ENCODE data around the gene DYNLT2. TPM values are rescaled to one million over a fixed set of nuclear protein-coding genes. Genes with fewer than 3 reads are reported as not detected.

DYNLT2 gene
- total and polyA plus RNA-seq, 2 of the 13 experiments (the other 11 are each of a cell fraction or from before 2014, with no cell fraction given) = 2.1 to 4.3 TPM

DNA sequence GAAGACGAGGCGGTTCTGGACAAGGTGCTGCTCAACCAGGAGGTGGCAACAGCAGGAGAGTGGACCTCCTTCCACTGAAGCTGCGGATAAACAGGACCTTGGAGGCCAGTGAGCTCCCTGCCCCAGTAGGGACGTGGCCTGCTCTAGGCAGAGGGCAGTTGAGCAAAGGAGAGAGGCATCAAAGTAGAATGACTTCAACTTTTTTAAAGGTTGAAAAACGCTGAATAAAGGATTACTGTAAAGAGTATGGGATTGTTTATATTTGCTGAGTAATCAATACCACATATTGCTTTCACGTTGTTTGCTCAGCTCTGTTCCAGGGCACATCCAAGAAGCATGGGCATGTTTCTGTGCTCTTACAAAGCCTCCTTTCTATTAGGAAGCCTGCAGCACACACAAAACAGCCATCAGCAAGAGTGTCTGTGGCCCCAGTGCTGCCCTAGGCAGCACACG is 48.1 kb upstream of the DYNLT2 start (continued):
- TF ChIP-seq HOXA7 (CRISPR knock-in tag; IDR thresholded peaks at IDR 0.05) = no peak
- no peak for TF ChIP-seq DPF2 (CRISPR knock-in tag; IDR thresholded peaks at IDR 0.05; ENCODE audit: borderline replicate concordance, low read depth)
- no peak for TF ChIP-seq PRPF4 (IDR thresholded peaks at IDR 0.05; ENCODE audit: low read depth, low read length, poor library complexity, severe bottlenecking)
- TF ChIP-seq SIX1 (CRISPR knock-in tag; IDR thresholded peaks at IDR 0.05; ENCODE audit: borderline replicate concordance) = peak; percentile 96
- TF ChIP-seq ZNF792 (CRISPR knock-in tag; IDR thresholded peaks at IDR 0.05) = no peak
- TF ChIP-seq HIVEP1 (CRISPR knock-in tag; IDR thresholded peaks at IDR 0.05) = no peak
- TF ChIP-seq ZNF75D (CRISPR knock-in tag; IDR thresholded peaks at IDR 0.05; ENCODE audit: borderline replicate concordance) = no peak
- TF ChIP-seq, protein P1, sequence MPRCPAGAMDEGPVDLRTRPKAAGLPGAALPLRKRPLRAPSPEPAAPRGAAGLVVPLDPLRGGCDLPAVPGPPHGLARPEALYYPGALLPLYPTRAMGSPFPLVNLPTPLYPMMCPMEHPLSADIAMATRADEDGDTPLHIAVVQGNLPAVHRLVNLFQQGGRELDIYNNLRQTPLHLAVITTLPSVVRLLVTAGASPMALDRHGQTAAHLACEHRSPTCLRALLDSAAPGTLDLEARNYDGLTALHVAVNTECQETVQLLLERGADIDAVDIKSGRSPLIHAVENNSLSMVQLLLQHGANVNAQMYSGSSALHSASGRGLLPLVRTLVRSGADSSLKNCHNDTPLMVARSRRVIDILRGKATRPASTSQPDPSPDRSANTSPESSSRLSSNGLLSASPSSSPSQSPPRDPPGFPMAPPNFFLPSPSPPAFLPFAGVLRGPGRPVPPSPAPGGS (CRISPR knock-in tag; IDR thresholded peaks at IDR 0.05) = no peak
- TF ChIP-seq SNAI1 (CRISPR knock-in tag; IDR thresholded peaks at IDR 0.05; ENCODE audit: borderline replicate concordance) = no peak
- TF ChIP-seq ZFX (CRISPR knock-in tag; IDR thresholded peaks at IDR 0.05; ENCODE audit: low read depth) = peak; percentile 62
- no peak for TF ChIP-seq XBP1 (CRISPR knock-in tag; IDR thresholded peaks at IDR 0.05)
- TF ChIP-seq, protein P2, sequence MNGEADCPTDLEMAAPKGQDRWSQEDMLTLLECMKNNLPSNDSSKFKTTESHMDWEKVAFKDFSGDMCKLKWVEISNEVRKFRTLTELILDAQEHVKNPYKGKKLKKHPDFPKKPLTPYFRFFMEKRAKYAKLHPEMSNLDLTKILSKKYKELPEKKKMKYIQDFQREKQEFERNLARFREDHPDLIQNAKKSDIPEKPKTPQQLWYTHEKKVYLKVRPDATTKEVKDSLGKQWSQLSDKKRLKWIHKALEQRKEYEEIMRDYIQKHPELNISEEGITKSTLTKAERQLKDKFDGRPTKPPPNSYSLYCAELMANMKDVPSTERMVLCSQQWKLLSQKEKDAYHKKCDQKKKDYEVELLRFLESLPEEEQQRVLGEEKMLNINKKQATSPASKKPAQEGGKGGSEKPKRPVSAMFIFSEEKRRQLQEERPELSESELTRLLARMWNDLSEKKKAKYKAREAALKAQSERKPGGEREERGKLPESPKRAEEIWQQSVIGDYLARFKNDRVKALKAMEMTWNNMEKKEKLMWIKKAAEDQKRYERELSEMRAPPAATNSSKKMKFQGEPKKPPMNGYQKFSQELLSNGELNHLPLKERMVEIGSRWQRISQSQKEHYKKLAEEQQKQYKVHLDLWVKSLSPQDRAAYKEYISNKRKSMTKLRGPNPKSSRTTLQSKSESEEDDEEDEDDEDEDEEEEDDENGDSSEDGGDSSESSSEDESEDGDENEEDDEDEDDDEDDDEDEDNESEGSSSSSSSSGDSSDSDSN (CRISPR knock-in tag; IDR thresholded peaks at IDR 0.05) = peak; percentile 43; the same call in 1 of the 2 replicates
- TF ChIP-seq SCMH1 (CRISPR knock-in tag; IDR thresholded peaks at IDR 0.05; ENCODE audit: borderline replicate concordance) = no peak
- TF ChIP-seq, protein P3, sequence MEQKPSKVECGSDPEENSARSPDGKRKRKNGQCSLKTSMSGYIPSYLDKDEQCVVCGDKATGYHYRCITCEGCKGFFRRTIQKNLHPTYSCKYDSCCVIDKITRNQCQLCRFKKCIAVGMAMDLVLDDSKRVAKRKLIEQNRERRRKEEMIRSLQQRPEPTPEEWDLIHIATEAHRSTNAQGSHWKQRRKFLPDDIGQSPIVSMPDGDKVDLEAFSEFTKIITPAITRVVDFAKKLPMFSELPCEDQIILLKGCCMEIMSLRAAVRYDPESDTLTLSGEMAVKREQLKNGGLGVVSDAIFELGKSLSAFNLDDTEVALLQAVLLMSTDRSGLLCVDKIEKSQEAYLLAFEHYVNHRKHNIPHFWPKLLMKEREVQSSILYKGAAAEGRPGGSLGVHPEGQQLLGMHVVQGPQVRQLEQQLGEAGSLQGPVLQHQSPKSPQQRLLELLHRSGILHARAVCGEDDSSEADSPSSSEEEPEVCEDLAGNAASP (CRISPR knock-in tag; IDR thresholded peaks at IDR 0.05; ENCODE audit: borderline replicate concordance) = peak; percentile 82
- TF ChIP-seq, protein P4, sequence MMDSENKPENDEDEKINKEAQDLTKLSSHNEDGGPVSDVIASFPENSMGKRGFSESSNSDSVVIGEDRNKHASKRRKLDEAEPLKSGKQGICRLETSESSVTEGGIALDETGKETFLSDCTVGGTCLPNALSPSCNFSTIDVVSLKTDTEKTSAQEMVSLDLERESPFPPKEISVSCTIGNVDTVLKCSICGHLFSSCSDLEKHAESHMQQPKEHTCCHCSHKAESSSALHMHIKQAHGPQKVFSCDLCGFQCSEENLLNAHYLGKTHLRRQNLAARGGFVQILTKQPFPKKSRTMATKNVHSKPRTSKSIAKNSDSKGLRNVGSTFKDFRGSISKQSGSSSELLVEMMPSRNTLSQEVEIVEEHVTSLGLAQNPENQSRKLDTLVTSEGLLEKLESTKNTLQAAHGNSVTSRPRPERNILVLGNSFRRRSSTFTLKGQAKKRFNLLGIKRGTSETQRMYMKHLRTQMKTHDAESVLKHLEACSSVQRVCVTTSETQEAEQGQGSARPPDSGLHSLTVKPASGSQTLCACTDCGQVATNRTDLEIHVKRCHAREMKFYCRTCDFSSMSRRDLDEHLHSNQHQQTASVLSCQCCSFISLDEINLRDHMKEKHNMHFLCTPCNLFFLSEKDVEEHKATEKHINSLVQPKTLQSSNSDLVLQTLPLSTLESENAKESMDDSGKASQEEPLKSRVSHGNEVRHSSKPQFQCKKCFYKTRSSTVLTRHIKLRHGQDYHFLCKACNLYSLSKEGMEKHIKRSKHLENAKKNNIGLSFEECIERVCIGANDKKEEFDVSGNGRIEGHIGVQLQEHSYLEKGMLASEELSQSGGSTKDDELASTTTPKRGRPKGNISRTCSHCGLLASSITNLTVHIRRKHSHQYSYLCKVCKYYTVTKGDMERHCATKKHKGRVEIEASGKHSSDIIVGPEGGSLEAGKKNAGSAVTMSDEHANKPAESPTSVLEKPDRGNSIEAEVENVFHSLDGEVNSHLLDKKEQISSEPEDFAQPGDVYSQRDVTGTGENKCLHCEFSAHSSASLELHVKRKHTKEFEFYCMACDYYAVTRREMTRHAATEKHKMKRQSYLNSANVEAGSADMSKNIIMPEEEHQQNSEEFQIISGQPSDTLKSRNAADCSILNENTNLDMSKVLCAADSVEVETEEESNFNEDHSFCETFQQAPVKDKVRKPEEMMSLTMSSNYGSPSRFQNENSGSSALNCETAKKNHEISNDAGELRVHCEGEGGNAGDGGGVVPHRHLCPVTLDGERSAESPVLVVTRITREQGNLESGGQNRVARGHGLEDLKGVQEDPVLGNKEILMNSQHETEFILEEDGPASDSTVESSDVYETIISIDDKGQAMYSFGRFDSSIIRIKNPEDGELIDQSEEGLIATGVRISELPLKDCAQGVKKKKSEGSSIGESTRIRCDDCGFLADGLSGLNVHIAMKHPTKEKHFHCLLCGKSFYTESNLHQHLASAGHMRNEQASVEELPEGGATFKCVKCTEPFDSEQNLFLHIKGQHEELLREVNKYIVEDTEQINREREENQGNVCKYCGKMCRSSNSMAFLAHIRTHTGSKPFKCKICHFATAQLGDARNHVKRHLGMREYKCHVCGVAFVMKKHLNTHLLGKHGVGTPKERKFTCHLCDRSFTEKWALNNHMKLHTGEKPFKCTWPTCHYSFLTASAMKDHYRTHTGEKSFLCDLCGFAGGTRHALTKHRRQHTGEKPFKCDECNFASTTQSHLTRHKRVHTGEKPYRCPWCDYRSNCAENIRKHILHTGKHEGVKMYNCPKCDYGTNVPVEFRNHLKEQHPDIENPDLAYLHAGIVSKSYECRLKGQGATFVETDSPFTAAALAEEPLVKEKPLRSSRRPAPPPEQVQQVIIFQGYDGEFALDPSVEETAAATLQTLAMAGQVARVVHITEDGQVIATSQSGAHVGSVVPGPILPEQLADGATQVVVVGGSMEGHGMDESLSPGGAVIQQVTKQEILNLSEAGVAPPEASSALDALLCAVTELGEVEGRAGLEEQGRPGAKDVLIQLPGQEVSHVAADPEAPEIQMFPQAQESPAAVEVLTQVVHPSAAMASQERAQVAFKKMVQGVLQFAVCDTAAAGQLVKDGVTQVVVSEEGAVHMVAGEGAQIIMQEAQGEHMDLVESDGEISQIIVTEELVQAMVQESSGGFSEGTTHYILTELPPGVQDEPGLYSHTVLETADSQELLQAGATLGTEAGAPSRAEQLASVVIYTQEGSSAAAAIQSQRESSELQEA (CRISPR knock-in tag; IDR thresholded peaks at IDR 0.05; ENCODE audit: not compliant biosample characterization) = no peak
- no peak for TF ChIP-seq ZNF619 (CRISPR knock-in tag; IDR thresholded peaks at IDR 0.05)
- TF ChIP-seq ZNF30 (CRISPR knock-in tag; IDR thresholded peaks at IDR 0.05) = 0 out of 2 replicates have a peak, but pooled peaks have one; percentile 24

Data from HepG2 (cell line).